ENCODE results near the gene C1QTNF1.
A peak's percentile ranks its signal among the peaks of the same experiment; 100 is the strongest.

The C1QTNF1 gene

GRCh38 chr17:79082311-79083190, 58.6 kb downstream of the C1QTNF1 start:
- DNase-seq, result peak; percentile 56 to 65

DNA sequence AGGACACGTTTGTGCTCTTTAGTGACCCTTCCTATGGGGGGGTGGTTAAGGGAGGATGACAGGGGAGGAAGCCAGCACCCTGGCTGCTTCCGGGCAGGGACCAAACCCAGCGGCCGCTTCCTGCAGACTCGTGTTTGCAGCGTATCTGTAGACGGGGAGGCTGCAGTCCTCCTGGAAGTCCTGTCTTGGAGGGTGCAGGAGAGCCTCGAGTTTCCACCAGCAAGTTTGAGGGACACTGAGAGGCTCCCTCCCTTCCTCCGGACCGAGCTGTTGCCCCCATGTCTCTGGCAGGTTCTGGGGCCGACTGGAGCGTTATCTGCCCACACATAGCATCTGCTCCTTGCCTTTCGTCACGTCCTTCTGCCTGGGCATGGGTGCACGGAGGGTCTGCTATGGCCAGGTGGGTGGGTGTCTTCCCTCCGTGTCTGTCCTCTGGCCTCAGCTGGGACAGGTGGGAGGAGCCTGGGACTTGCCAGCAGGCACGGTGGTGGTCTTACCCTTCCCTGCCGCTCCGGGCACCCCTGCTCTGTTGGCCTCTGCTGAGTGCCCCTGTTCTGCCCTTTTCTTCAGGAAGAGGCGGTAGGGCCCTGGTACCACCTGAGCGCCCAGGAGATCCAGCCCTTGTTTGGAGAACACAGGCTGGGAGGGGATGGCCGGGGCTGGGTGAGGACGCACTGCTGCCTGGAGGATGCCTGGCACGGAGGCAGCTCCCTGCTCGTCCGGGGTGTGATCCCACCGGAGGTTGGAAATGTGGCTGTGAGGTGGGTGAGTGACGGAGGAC, 59.4 kb downstream of the C1QTNF1 start:
- no peak for DNase-seq

DNA sequence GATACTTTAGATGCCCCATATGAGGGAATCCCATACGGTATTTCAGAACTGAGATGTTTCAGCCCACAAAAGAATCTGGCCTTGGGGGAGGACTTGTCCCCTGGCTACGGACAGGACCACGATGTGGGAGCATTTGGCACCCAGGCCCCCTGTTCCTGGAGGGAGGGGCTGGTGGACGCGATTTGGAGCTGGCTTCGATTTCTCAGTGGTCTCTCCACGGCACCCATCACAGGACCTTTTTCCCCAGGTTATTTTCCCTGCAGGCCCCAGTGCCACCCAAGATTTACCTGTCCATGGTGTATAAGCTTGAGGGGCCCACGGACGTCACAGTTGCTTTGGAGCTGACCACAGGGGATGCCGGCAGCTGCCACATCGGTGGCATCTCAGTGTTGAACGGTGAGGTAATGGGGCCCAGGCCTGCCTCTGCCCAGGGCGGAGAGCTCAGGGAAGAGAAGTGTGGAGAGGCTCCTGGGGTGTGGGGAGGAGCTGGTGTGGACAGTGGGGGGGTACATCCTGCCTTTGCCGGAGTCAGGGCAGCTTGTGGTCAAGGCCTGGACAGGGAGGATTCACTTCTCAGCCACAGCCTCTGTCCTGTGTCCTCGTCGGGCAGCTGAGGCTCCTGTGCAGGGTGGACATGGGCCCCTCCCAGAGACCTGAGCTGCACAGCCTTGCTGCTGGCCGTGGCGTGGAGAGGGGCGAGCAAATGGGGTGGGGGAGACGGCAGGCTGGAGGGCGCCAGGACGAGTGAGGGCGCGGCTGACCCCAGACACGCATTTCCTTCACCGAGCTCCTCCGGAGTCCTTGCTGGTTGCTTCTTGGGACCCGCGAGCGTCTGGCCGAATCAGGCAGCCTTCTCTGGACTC, 60.6 kb downstream of the C1QTNF1 start:
- no peak for DNase-seq

- no peak for DNase-seq
Observed at GRCh38 chr17:79085154-79085920, 61.4 kb downstream of the C1QTNF1 start.

DNA sequence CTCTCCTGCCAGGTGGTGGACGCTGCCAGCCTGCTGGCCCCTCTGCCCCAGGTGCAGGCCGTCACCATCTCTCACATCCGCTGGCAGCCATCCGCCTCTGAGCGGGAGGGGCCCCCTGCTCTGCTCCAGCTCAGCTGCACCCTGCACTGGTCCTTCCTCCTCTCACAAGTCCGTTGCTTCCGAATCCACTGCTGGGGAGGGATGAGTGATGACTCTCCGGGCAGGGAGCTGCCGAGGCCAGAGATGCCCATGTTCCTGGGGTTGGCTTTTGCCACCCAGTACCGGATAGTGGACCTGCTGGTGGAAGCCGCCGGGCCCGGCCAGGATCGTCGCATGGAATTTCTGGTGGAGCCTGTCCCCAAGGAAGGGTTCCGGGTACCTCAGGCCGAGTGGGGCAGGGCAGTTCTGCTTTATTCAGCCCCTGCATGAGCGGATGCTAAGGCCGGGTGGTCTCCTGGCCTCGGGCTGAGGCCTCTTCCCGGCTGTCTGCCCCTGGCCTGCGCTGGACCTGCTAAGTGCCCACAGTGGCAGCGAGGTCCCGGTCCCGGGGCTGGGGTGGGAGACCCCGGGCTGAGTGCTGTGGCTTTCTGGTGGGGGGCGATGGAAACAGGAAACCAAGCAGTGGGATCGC, 62.1 kb downstream of the C1QTNF1 start:
- no peak for DNase-seq

- no peak for DNase-seq
Observed at GRCh38 chr17:79086609-79087427, 62.8 kb downstream of the C1QTNF1 start.

DNA sequence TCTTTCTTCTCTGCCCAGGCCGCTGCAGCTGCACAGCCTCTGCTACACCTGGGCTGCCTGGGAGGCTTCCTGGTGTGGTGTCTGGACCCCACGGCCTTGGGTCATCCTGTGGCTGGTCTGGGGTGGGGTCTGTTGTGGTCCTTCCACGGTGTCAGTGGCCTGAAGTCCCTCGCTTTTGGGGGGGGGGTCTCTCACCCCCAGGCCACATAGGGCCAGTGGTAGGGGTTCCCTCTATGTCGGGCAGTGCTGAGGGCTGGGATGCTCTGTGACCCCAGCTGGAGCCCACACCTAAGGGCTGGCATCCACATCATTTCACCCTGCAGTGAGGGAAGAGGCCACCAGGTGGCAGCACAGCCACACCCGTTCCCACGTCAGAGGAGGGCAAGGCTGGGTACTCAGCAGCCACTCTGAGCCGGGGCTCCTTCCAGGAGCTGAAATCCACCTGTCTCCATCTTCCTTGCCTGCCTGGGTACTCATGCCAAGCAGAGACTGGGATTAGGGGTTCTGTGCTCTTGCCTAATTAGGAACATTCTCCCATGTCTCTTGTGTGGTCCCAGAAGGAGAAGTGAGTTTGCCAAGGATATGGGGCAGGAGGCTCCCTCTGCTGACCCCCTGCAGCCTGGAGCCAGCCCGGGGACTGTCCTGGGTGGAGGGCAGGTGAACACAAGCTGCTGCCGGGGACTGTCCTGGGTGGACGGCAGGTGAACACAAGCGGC, 63.6 kb downstream of the C1QTNF1 start:
- DNase-seq, result peak; percentile 84

DNA sequence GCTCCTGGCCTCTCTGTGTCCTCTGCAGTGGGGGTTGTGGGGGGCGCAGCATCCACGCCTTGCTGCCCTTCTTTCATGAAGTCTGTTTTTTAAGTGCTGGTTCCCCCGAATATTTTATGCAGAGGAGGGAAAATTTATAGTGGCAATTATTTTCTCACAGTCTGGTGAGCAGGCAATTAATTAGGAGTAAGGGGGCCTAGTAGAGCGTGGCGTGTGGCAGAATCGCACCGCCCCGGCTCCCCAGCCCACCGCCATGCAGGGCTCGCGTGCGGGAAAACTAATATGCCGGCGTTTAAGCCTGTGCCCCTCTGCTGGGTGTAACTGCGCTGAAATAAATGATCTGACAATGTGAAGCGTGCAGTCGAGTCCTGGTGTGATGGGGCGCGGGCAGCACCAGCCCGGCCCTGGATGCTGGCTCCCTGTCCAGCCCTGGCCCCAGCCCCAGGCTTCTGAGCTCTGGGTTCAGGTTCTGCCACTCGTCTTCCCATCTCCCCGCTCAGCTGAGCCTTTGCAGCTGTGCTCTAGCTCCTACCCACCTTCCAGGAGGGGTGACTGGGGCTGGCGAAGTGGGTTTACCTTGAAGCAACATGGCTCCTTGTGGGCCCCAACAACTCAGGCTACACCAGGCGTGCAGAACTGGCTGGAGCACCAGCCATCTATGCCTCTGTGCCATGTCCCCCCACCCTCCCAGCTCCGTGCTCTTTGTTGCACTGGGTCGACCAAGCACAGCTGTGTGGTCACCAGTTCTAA, 64.5 kb downstream of the C1QTNF1 start:
- DNase-seq, result no peak

- no peak for DNase-seq
Observed at GRCh38 chr17:79088997-79089328, 65.0 kb downstream of the C1QTNF1 start.

DNA sequence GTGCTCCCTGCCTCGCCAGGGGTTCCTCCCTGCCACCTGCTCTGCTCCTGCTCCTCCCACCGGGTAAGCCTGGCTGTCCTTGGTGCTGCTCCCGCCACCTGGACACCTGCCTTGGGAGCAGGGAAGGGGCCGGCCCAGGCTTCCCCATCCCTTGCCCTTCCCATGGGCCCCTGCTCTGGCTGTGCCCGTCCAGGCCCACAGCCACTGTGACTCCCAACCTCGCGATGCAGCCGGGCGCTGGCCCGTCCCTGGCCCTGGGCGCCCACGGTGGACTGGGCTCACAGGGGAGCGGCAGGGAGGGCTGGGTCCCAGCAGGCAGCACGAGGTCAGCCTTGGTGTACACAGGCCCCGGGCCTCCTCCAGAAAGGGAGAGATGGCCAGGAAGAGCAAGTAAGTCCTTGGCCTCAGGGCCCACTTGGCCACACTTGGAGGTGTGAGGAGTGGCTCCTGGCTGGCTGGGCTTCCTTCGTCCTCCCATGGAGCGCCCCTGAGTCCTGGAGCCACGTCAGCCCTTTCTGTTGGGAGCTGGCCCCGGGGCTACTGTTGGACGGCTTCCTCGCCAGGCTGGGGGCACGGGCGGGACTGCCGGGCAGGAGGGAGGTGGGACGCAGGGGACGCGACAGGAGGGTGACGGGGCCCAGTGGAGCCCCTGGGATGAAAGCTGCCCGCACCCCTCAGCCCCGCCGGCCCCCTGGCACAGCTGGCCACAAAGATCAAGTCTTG, 65.9 kb downstream of the C1QTNF1 start:
- DNase-seq, result no peak

DNA sequence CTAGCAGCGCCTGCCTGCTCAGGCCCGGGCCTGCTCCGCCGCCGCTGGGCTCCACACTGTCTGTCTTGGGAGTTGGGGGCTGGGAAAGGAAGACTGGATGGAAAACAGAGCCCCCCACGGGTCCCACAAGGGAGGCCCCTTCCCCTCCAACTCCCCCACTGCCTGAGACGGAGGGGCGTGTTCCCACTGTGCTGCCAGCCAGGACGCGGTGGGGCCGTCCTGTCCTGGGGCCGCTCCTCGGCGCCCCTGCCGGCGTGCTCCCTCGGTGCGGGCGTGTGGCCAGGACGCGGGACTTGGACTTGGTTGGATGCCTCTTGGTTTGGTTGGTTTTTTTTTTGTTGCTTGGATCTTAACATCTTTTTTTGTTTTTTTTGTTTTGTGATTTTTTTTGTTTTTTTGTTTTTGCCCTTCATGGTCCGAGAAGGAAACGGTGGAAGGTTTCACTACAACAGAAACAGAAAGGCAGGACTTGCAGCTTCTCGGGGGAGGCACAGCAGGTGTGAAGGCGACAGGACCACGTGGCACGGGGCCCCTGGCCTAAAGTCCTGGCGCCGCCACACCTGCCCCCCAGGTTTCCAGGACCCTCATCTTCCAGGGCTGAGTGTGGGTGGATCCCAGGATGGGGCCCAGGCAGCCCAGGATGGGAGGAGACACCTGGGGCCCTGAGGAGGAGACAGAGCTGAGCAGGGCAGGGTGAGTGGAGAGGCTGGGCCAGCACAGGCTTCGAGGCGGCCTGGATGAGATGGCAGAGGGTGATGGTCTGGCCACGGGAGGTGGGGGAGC, 66.7 kb downstream of the C1QTNF1 start:
- DNase-seq, result no peak

GRCh38 chr17:79091226-79091670, 67.3 kb downstream of the C1QTNF1 start:
- DNase-seq, result no peak

DNA sequence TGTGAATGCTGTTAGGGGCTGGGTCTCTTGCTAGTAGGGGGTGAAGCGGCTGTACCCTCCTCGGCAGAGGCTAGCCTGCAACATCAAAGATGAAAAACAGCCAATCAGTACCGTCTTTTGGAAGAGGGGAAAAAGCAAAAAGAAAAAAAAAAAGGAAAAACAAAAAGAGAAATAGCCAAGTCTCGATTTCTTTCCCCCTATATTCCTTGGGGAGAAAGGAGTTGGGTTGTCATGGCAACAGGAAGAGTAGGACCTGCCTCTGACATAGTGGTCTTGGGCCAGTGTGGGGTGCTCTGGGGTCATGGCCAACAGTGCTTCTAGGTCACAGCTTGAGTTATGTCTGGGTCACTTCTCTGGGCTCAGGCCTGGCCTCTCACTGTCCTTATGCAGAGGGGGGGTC, 68.6 kb downstream of the C1QTNF1 start:
- no peak for DNase-seq

- DNase-seq, result no peak
Observed at GRCh38 chr17:79093270-79093669, 69.3 kb downstream of the C1QTNF1 start.

DNA sequence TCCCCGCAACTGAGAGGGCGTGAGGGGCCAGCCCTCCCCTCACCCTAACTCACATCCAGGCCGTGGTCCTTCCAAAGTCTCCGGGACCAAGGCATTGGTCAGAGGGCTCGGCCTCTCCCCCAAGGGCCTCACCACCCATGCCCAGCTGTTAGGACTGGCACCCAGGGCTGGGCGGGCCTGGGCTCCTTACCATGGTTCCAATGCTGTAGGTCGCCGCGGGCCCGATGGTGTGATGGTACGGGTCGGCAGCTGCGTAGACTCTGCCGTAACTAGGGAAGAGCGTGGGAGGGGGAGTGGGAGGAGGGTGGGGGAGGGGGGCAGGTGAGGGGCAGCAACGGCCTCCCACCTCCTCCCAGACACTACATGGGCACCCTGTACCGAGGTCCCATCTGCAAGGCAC, 70.3 kb downstream of the C1QTNF1 start:
- DNase-seq, result no peak

DNA sequence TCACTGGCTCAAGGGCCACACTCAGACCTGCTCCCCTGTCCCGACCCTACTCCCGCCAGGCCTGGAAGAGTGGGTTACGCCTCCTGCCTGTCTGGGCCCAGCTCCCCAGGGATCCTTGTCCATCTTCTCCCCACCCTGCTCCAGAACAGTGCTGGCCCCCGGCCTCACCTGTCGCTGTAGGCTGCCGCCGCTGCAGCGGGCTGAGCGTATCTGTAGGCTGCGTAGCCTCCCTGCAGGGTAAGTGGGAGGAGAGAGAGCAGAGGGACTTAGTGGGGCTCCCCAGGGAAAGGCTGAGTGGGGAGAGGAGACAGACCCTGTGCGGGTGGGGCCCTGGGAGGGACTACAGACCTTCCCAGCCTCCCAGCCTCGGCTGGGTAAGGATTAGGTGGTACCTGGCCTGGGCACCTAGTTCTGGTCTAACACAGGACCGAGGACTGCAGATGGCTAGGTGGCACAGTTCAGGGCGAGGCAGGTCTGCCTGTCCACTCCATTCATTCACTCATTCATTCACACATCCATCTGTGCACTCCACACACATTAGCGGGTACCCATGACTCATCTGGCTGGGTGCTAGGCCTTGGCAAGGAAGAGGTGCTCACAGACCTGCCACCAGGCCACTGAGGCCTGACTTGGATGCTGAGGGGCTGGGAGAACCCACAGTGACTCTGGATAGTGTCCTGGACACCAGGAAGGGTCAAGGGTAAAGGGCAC, 71.5 kb downstream of the C1QTNF1 start:
- DNase-seq, result no peak

GRCh38 chr17:79096477-79096876, 72.5 kb downstream of the C1QTNF1 start:
- no peak for DNase-seq
